ENCODE data around the gene SMAGP. TPM values are rescaled to one million over a fixed set of nuclear protein-coding genes. Genes with fewer than 3 reads are reported as not detected.

Gene SMAGP
- total RNA-seq, 1 donor, result 5.2 TPM

DNA sequence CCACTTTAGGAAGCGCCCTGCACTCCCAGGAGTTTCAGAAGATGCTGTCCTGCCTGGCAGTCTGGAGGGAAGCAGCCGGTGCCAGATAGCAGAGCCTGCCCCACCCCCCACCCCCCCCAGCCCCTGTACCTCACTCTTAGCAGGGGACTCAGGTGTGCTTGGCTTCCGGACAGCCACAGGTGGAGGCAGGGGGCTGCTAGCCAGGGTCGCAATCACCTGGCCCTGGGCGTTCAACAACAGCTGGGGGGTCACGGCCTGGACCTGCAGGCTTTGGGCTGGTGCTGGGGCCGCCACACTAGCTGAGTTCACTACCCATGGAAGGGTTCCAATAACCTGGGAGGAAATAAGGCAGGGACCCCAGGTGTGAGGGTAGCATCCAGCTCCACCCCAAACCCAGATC is 74.4 kb downstream of the SMAGP start:
- TF ChIP-seq, protein P1, sequence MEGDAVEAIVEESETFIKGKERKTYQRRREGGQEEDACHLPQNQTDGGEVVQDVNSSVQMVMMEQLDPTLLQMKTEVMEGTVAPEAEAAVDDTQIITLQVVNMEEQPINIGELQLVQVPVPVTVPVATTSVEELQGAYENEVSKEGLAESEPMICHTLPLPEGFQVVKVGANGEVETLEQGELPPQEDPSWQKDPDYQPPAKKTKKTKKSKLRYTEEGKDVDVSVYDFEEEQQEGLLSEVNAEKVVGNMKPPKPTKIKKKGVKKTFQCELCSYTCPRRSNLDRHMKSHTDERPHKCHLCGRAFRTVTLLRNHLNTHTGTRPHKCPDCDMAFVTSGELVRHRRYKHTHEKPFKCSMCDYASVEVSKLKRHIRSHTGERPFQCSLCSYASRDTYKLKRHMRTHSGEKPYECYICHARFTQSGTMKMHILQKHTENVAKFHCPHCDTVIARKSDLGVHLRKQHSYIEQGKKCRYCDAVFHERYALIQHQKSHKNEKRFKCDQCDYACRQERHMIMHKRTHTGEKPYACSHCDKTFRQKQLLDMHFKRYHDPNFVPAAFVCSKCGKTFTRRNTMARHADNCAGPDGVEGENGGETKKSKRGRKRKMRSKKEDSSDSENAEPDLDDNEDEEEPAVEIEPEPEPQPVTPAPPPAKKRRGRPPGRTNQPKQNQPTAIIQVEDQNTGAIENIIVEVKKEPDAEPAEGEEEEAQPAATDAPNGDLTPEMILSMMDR (IDR thresholded peaks at IDR 0.05; ENCODE audit: insufficient read depth, low read depth, low read length), result no peak
- no peak for DNase-seq (ENCODE audit: low read depth)
- no peak overlapping the region for H3K4me3 ChIP-seq (ENCODE audit: low read depth, low read length)

Other genes starting within 250 kb of the SMAGP start
- gene SLC11A2, start 244.0 kb downstream of the SMAGP start, total RNA-seq, result 39.0 and 56.6 TPM in 2 replicates
- gene LETMD1, start 222.1 kb downstream of the SMAGP start, total RNA-seq, result 23.7 and 25.8 TPM in 2 replicates
- 23.2 and 25.9 TPM in 2 replicates for gene CSRNP2, start 186.8 kb downstream of the SMAGP start, total RNA-seq
- gene TFCP2, start 97.3 kb downstream of the SMAGP start, total RNA-seq, result 6.4 and 7.8 TPM in 2 replicates
- 3.5 and 4.5 TPM in 2 replicates for gene POU6F1, start 52.4 kb downstream of the SMAGP start, total RNA-seq
- gene DAZAP2, start 31.6 kb downstream of the SMAGP start, total RNA-seq, result 106 and 139 TPM in 2 replicates
- not detected in 2 replicates for gene BIN2, start 53.8 kb upstream of the SMAGP start, total RNA-seq
- not detected in 2 replicates for gene CELA1, start 76.3 kb upstream of the SMAGP start, total RNA-seq
- 32.2 and 66.9 TPM in 2 replicates for gene GALNT6, start 121.0 kb upstream of the SMAGP start, total RNA-seq
- 6.9 and 9.0 TPM in 2 replicates for gene SLC4A8, start 154.4 kb upstream of the SMAGP start, total RNA-seq

All from fibroblast of villous mesenchyme (primary cell).